Mucosa of descending colon (tissue), 3 donors: Measurements from ENCODE around the gene SIAH3. TPM values are rescaled to one million over a fixed set of nuclear protein-coding genes. Genes with fewer than 3 reads are reported as not detected.
"Not testable (repeated sequence)": the region's sequence is repeated elsewhere in the genome, so short reads cannot be mapped to it uniquely, and the experiment has no call there.

Experiments used
- ATAC-seq: fragments of 200-7000 bp; cut with Tn5 transposase; one replicate; pipeline ENCODE4 v1.9.1; 2020; ENCODE audit warnings: mild to moderate bottlenecking, moderate library complexity
- DNase-seq, 3 donors: peaks; one replicate each; pipeline ENCODE4 v3.0.0-alpha.2; 2020
- H3K36me3 ChIP-seq: fragments of 200-600 bp; one replicate; pipeline ENCODE4 v1.8.0; 2021; ENCODE audit warnings: low read depth, mild to moderate bottlenecking
- H3K4me1 ChIP-seq: fragments of 200-600 bp; one replicate; pipeline ENCODE4 v1.8.0; 2021; ENCODE audit warnings: low read depth, mild to moderate bottlenecking
- H3K4me3 ChIP-seq: fragments of 200-600 bp; one replicate; pipeline ENCODE4 v1.8.0; 2021; ENCODE audit warnings: mild to moderate bottlenecking
- H3K9me3 ChIP-seq: fragments of 200-600 bp; one replicate; pipeline ENCODE4 v1.8.0; 2021; ENCODE audit warnings: mild to moderate bottlenecking
- intact Hi-C, 2 donors: fragments of 100-400 bp; cut with DNase I in 1 of 2; cut with micrococcal nuclease in 1 of 2; formaldehyde crosslinking; loops; one replicate each; pipeline versions ENCODE4 v1.11.0 to v1.11.1; 2022; cut with DNase I, micrococcal nuclease
- total RNA-seq, 3 donors: library from RNA; stranded (reverse); fragmentation: NEBNext Ultra II Directional in 2 of 3; extraction: Animal tissue kit (Norgen Biotek cat#: 25700) in 2 of 3; gene quantifications; one replicate each; pipeline versions ENCODE4 v1.2.1 to v1.2.4, GENCODE V29; 2021 to 2023
- TF ChIP-seq, protein P1 (sequence below): fragments of 200-600 bp; IDR thresholded peaks from one replicate; pipeline ENCODE4 v1.8.0; 2022; ENCODE audit warnings: antibody characterized with exemption, mild to moderate bottlenecking
- donor health status: DM: no; HTN: no; CAD: no; lungs with moderate emphysema.
- donor health status: DM: no; HTN: no; CAD: no.
- donor health status: DM: no; HTN: yes; CAD: no.

The SIAH3 gene
- total RNA-seq, 3 donors from 2014 or later = 0.05 to 0.06 (median 0.06) TPM

DNA sequence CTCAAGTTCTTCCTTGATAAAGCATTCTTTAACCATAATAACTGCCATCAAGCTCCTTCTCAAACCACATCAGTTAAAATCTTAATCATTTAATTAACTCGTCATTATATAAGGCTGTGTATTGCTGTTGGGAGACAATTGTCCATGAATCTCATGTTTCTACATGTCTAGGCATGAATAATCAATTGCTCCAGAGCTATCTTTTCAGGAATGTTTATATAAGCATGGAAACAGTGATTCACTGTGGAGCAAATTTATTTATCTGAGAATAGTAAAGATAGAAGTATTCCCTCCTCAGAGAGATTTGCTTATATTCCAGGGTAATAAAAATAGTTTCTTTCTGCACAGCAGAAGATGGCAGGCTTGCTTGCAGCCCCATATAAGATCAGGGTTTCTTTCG, 78.3 kb downstream of the SIAH3 start:
- ATAC-seq (no peak), DNase-seq (no peak)
- Histone ChIP-seq H3K4me1 (no peaks in the 10 kb centered on the region), H3K9me3 (no peaks in the 10 kb centered on the region), H3K4me3 (no peak overlapping the region), H3K36me3 (no peaks in the 10 kb centered on the region)
- TF ChIP-seq, protein P1, sequence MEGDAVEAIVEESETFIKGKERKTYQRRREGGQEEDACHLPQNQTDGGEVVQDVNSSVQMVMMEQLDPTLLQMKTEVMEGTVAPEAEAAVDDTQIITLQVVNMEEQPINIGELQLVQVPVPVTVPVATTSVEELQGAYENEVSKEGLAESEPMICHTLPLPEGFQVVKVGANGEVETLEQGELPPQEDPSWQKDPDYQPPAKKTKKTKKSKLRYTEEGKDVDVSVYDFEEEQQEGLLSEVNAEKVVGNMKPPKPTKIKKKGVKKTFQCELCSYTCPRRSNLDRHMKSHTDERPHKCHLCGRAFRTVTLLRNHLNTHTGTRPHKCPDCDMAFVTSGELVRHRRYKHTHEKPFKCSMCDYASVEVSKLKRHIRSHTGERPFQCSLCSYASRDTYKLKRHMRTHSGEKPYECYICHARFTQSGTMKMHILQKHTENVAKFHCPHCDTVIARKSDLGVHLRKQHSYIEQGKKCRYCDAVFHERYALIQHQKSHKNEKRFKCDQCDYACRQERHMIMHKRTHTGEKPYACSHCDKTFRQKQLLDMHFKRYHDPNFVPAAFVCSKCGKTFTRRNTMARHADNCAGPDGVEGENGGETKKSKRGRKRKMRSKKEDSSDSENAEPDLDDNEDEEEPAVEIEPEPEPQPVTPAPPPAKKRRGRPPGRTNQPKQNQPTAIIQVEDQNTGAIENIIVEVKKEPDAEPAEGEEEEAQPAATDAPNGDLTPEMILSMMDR = no peak
- intact Hi-C loops = no loop called here

DNA sequence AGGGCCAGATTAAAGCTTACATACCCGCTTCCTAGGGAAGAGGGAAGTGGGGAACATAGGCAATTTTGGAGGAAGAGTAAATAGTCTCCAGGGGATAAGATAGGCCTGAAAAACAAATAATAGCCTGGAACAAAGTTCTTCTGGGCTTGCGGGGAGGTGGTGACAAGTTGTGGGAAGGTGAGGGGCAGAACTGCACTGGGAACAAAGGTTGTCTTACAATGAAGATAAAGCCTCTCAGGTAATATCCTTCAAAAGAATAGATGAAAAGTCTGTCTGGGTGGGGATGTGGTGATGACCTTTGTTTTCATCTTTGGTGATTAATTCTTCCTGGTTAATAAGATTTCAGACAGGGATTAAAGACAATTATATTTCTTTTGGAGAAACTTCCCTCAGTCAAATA, 80.7 kb downstream of the SIAH3 start:
- TF ChIP-seq, protein P1 = no peak
- H3K4me3 ChIP-seq = no peak overlapping the region
- DNase-seq (no peak), ATAC-seq (no peak)
- H3K36me3 ChIP-seq = no peaks in the 10 kb centered on the region
- no peaks in the 10 kb centered on the region for H3K4me1 ChIP-seq
- intact Hi-C loops = no loop called here
- H3K9me3 ChIP-seq = no peaks in the 10 kb centered on the region

DNA sequence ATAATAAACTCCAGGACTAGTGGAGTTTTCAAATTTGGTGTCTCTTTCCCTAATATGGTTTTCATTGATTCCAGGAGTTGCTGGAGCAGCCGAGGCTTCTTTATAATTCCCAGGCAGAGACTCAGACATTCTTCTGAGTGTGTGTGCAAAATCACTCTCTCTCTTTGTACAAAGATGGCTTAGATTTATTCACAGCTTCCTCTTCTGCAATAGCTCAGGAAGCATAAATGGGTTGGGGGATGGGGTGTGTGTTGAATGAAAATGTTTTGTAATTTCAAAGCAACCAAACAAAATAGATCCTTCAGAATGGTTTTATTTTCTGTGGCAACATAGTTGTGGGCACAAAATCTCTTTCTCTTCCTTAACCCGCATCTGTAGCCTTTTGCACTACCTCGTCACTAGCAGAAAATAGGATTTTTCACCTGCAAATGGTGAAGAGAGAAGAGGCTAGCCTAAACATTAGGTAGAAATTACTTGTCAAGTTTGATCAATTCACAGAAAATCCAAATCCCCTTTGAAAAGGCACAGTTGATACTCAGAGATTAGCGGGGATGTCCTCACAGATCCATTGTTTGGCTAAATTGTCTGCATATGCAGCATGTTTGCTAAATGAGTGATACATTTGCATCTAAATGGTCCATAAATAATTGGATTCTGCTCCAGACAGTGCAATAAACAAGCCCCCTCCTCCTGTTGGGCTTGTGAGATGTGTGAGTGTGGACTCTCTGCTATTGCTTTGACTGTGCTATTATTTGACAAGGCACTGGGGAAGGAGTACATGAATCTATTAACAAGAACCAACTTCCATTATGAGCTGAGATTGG, 82.7 kb downstream of the SIAH3 start:
- ATAC-seq = no peak

GRCh38 chr13:45765464-45765863, 86.1 kb downstream of the SIAH3 start:
- ATAC-seq = no peak
- DNase-seq = no peak
- intact Hi-C loops = no loop called here
- Histone ChIP-seq H3K4me3 (no peak overlapping the region), H3K36me3 (no peaks in the 10 kb centered on the region), H3K4me1 (no peaks in the 10 kb centered on the region), H3K9me3 (no peaks in the 10 kb centered on the region)
- TF ChIP-seq, protein P1 = no peak

More for the DNA sequence above, 82.7 kb downstream of the SIAH3 start:
- H3K4me3 ChIP-seq = no peak overlapping the region
- H3K4me1 ChIP-seq = no peaks in the 10 kb centered on the region
- no peaks in the 10 kb centered on the region for H3K9me3 ChIP-seq
- no peak for DNase-seq
- no peaks in the 10 kb centered on the region for H3K36me3 ChIP-seq
- intact Hi-C loops = no loop called here
- TF ChIP-seq, protein P1 = no peak

- DNase-seq (no peak), ATAC-seq (no peak)
- no peaks in the 10 kb centered on the region for H3K4me1 ChIP-seq
- TF ChIP-seq, protein P1 = no peak
- intact Hi-C loops = no loop called here
- H3K36me3 ChIP-seq = no peaks in the 10 kb centered on the region
- H3K9me3 ChIP-seq = no peaks in the 10 kb centered on the region
- no peak overlapping the region for H3K4me3 ChIP-seq
These were observed 88.1 kb downstream of the SIAH3 start for GRCh38 chr13:45763419-45763818.

- H3K4me1 ChIP-seq, DNase-seq, H3K36me3 ChIP-seq, H3K4me3 ChIP-seq, intact Hi-C loops, ATAC-seq: not testable (repeated sequence)
- H3K9me3 ChIP-seq = peaks cover 15% of the 10 kb centered on the region
These were observed 94.0 kb downstream of the SIAH3 start for GRCh38 chr13:45757589-45757988.

DNA sequence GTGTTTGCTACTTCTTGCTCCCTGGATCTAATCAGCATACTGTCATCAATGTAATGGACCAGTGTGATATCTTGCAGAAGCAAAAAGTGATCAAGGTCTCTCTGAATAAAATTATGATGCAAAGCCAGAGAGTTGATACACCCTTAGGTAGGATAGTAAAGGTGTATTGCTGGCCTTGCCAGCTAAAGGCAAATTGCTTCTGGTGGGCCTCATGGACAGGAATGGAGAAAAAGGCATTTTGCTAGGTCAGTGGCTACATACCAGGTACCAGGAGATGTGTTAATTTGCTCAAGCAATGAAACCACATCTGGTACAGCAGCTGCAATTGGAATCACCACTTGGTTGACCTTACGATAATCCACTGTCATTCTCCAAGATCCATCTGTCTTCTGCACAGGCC, 95.1 kb downstream of the SIAH3 start:
- ATAC-seq, DNase-seq, H3K4me3 ChIP-seq, intact Hi-C loops, H3K4me1 ChIP-seq, H3K36me3 ChIP-seq: not testable (repeated sequence)
- H3K9me3 ChIP-seq = peaks cover 15% of the 10 kb centered on the region
